Brain microvascular endothelial cell (primary cell): Measurements from ENCODE around the gene SPPL2B.

Experiments
- DNase-seq: peaks from one replicate; pipeline ENCODE4 v3.0.0-alpha.2; 2020
- H3K27ac ChIP-seq: fragments of 250-450 bp; sonication (Bioruptor Pico); 2 replicates; pipeline ENCODE4 v1.5.1; 2020; ENCODE audit warnings: mild to moderate bottlenecking, moderate library complexity
- H3K27me3 ChIP-seq: fragments of 250-450 bp; sonication (Bioruptor Pico); replicated peaks from 2 replicates; pipeline ENCODE4 v1.5.1; 2020; ENCODE audit warnings: mild to moderate bottlenecking
- H3K36me3 ChIP-seq: fragments of 250-450 bp; sonication (Bioruptor Pico); replicated peaks from 2 replicates; pipeline ENCODE4 v1.5.1; 2020; ENCODE audit warnings: mild to moderate bottlenecking
- H3K4me3 ChIP-seq: 2 replicates; pipeline ENCODE4 v1.5.1; 2011; ENCODE audit warnings: low read depth, mild to moderate bottlenecking, control low read depth, low read length, moderate library complexity
- in situ Hi-C: cut with HindIII; loops from 2 replicates; pipeline ENCODE4 v1.10.0; 2017; ENCODE audit warnings: low sequenced_read_pairs, low pct_ligation_motif_present
- TF ChIP-seq, protein P1 (sequence below): IDR thresholded peaks from 2 replicates; pipeline ENCODE4 v1.5.1; 2011; ENCODE audit warnings: low read depth, mild to moderate bottlenecking, moderate library complexity, low read length, control low read depth, inconsistent platforms; ENCODE audit errors: missing control alignments

SPPL2B gene

DNA sequence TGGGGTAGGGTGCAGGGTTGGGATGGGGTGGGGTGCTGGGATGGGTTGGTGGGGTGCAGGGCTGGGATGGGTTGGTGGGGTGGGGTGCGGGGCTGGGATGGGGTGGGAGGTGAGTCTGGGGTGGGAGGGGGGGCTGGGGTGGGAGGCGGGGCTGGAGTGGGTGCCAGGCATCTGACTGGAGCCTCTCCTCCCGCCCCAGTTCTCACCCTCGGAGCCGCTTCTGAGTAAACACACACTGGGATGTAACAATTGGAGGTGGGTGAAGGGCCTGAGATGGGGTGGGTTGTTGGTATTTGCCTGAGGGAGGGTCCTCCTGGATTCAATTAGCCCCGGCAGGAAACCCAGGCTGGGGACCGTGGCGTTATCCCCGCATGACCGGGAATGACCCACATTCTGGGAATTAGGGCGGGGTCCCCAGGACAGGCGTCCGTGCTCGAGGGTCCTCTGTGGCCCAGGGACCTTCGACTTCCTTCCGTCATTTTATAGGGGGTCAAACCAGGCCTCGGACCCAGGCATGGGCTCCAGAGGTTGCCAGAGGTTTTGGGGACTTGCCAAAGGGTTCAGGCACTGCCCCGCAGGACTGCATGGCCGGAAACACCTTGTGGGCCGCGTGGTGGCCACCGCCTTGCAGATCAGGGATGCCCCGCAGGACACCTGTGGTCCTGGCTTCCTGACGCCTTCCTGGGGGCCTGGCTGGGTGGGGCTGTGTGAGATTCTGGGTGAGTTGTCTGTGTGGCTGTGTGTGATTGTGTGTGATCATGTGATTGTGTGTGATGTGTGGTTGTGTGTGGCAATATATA is 33.0 kb downstream of the SPPL2B start:
- TF ChIP-seq, protein P1, sequence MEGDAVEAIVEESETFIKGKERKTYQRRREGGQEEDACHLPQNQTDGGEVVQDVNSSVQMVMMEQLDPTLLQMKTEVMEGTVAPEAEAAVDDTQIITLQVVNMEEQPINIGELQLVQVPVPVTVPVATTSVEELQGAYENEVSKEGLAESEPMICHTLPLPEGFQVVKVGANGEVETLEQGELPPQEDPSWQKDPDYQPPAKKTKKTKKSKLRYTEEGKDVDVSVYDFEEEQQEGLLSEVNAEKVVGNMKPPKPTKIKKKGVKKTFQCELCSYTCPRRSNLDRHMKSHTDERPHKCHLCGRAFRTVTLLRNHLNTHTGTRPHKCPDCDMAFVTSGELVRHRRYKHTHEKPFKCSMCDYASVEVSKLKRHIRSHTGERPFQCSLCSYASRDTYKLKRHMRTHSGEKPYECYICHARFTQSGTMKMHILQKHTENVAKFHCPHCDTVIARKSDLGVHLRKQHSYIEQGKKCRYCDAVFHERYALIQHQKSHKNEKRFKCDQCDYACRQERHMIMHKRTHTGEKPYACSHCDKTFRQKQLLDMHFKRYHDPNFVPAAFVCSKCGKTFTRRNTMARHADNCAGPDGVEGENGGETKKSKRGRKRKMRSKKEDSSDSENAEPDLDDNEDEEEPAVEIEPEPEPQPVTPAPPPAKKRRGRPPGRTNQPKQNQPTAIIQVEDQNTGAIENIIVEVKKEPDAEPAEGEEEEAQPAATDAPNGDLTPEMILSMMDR: no peak
- no peak for DNase-seq
- in situ Hi-C loops: no loop called here
- no peak overlapping the region for H3K4me3 ChIP-seq
- H3K27ac ChIP-seq: no peak overlapping the region
- no peaks in the 10 kb centered on the region for H3K36me3 ChIP-seq
- H3K27me3 ChIP-seq: peaks cover 18% of the 10 kb centered on the region

DNA sequence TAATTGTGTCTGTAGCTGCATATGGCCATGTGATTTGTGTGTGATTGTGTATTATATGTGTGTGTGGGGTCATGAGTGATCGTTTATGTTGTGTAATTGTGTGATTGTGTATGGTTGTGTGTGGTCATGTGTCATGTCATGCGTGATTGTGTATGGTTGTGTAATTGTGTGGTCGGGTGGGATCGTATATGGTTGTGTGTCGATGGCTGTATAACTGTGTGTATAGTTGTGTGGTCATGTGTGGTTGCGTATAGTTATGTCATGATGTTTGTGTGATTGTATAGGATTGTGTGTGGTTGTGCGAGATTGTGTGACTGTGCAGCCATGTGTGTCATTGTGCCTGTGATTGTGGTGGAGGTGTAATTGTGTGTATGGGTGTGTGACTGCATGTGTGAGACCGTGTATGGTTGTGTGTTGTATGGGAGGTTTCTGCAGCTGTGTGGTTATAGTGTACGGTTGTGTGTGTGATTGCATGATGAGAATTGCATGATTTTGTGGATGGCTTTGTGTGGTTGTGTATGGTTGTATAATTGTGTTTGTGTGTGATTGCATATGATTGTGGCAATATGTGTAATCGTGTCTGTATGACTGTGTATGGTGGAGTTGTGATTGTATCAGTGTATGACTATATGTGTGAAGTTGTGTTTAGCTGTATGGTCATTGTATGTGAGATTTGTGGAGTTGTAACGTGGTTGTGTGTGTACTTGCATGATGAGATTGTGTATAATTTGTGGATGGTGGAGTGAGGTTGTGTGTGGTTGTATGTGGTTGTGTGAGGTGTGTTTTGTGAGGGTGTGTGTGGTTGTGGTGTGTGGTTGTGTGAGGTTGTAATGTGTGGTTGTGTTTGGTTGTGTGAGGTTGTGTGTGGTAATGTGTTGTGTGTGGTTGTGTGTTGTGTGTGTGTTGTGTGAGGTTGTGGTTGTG is 33.8 kb downstream of the SPPL2B start:
- in situ Hi-C loops: no loop called here
- DNase-seq: no peak
- no peak overlapping the region for H3K4me3 ChIP-seq
- H3K36me3 ChIP-seq: no peaks in the 10 kb centered on the region
- TF ChIP-seq, protein P1: no peak
- H3K27me3 ChIP-seq: peaks cover 18% of the 10 kb centered on the region
- H3K27ac ChIP-seq: no peak overlapping the region

DNA sequence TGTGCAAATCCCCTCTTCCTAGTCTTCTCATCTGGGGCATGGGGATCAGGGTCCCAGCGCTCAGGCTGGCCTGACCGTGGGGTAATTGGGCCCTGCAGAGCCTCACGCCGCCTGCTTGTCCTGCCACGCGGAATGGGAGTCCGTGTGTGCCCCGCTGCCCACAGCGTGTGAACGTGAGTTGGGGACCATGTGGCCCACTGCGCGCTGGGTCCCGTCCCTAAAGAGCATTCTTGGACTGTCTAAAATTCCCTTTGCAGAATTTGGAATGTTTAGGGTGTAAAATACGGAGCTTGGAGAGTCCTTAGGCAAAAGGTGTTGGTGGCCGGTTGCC is 34.5 kb downstream of the SPPL2B start:
- in situ Hi-C loops: no loop called here
- no peak overlapping the region for H3K4me3 ChIP-seq
- H3K27ac ChIP-seq: no peak overlapping the region
- no peak for DNase-seq
- peaks cover 18% of the 10 kb centered on the region for H3K27me3 ChIP-seq
- H3K36me3 ChIP-seq: no peaks in the 10 kb centered on the region
- TF ChIP-seq, protein P1: no peak

- H3K27ac ChIP-seq: no peak overlapping the region
- TF ChIP-seq, protein P1: no peak
- H3K36me3 ChIP-seq: no peaks in the 10 kb centered on the region
- H3K27me3 ChIP-seq: peaks cover 18% of the 10 kb centered on the region
- in situ Hi-C loops: no loop called here
- H3K4me3 ChIP-seq: no peak overlapping the region
- DNase-seq: no peak
Measured at GRCh38 chr19:2363419-2363818, 34.9 kb downstream of the SPPL2B start.

DNA sequence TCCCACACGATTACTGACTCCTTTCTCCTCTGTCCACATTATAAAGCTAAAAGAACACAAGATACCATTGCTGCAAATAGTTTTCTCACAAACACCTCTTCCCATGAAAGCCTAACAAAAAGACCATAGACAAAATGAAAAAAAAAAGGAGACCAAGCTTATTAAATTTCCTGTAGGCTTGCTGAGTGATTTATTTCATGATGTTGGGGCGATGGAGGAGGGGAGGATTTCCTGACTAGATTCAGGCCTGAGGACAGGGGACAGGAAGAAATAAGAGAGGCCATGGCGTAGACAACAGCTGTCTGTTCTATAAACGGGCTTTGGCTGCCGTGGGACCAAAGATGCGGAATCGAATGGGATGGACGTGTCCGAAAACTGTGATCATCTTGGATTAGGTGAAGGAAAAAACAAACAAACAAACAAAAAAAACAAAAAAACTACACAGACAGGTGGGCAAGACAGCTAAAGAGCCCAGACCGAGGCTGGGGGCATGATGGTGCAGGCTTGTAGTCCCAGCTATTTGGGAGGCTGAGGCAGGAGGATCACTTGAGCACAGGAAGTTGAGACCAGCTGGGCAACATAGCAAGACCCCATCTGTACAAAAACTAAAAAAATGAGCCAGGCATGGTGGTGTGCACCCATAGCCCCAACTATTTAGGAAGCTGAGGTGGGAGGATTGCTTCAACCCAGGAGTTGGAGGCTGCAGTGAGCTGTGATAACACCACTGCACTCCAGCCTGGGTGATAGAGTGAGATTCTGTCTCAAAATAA is 36.9 kb downstream of the SPPL2B start:
- TF ChIP-seq, protein P1: no peak
- in situ Hi-C loops: no loop called here

More for the DNA sequence above, 36.9 kb downstream of the SPPL2B start:
- no peak for DNase-seq
- peaks cover 5% of the 10 kb centered on the region for H3K27me3 ChIP-seq
- no peaks in the 10 kb centered on the region for H3K36me3 ChIP-seq
- no peak overlapping the region for H3K27ac ChIP-seq
- no peak overlapping the region for H3K4me3 ChIP-seq
